ENCODE results near the gene TNIK. TPM values are rescaled to one million over a fixed set of nuclear protein-coding genes. Genes with fewer than 3 reads are reported as not detected.

TNIK gene
- total and polyA plus RNA-seq, 2 donors, result 6.5 to 9.0 TPM

DNA sequence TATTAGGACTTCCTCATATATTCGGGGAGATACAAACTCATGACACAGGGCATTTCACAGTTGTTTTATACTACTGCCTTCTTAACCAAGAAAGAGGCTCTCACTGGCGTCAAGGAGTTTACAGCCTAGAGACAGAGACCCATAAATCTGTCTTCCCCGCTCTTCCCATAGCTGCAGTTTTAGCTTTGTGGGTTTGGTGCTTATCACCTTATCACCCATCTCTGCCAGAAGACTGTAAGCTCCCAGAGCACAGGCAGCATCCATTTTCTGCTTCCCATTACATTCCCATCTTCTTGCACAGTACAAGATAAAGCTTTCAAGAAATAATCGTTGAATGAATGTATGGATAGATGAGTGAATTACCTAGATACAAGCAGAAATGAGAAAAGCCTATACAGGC lies 144.3 kb downstream of the TNIK start:
- no peaks in the 10 kb centered on the region for H3K36me3 ChIP-seq (ENCODE audit: control insufficient read depth in 2 of 2, insufficient read depth in 2 of 2, low read length in 1 of 2)
- H3K4me1 ChIP-seq (ENCODE audit: control insufficient read depth in 2 of 2, insufficient read depth in 2 of 2, low read length in 2 of 2), result peaks cover 2 to 4% of the 10 kb centered on the region in 2 donors
- no peak overlapping the region for H3K4me3 ChIP-seq (ENCODE audit: low read length in 2 of 2)
- no peak overlapping the region for H3K27ac ChIP-seq (ENCODE audit: low read depth in 1 of 2, low read length in 1 of 2)
- WGBS, result 87% methylated on average over 4 of the region's 4 CpGs
- DNase-seq (ENCODE audit: low read depth in 6 of 9, low spot score in 9 of 9), result no peak
- no peaks in the 10 kb centered on the region for H3K27me3 ChIP-seq (ENCODE audit: control insufficient read depth in 2 of 2, insufficient read depth in 1 of 2, low read length in 1 of 2)
- H3K9me3 ChIP-seq (ENCODE audit: control insufficient read depth in 2 of 2, insufficient read depth in 1 of 2, low read length in 1 of 2), result no peaks in the 10 kb centered on the region

DNA sequence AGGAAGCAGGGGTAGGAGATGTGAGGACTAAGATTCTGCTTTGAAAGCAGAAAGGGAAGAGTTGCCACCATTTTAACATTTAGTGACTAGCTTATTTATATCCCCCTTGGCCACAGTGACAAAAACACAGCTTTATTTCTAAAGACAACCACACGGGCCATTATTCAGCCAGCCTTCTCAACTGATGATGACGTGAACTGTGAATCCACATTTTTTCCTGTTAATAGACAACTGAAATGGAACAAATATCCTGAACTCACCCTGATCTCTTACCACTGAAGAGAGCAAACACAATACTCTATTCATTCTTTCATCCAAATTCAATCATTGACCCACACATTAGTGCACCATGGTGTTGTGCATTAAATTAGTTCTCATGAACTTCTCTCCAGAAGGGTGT lies 145.1 kb downstream of the TNIK start:
- Histone ChIP-seq H3K4me3 (ENCODE audit: low read length in 2 of 2) (no peak overlapping the region), H3K27ac (ENCODE audit: low read depth in 1 of 2, low read length in 1 of 2) (no peak overlapping the region), H3K27me3 (ENCODE audit: control insufficient read depth in 2 of 2, insufficient read depth in 1 of 2, low read length in 1 of 2) (no peaks in the 10 kb centered on the region), H3K9me3 (ENCODE audit: control insufficient read depth in 2 of 2, insufficient read depth in 1 of 2, low read length in 1 of 2) (no peaks in the 10 kb centered on the region), H3K36me3 (ENCODE audit: control insufficient read depth in 2 of 2, insufficient read depth in 2 of 2, low read length in 1 of 2) (no peaks in the 10 kb centered on the region), H3K4me1 (ENCODE audit: control insufficient read depth in 2 of 2, insufficient read depth in 2 of 2, low read length in 2 of 2) (peaks cover 2 to 4% of the 10 kb centered on the region in 2 donors)
- no peak for DNase-seq (ENCODE audit: low read depth in 6 of 9, low spot score in 9 of 9)
- 98% methylated on average over 2 of the region's 2 CpGs for WGBS

DNA sequence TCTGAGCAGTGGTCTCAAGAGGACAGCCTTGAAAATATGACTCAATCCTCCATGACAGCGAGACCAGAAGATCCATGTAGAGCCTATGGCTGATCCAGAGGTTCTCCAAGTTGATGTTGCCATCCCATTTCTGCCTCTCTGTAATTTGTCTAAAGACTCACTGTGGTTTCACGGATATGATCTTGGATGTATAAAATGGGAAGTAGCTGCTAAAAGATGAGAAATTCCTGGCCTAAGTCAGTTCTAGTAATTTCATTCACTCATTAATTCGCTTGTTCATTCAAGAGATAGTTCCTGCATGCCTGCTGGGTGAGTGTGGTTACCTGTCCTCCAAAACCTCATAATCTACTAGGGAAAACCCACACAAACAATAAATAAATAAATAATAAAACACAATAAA lies 145.9 kb downstream of the TNIK start:
- no peaks in the 10 kb centered on the region for H3K27me3 ChIP-seq (ENCODE audit: control insufficient read depth in 2 of 2, insufficient read depth in 1 of 2, low read length in 1 of 2)
- peaks cover 2 to 4% of the 10 kb centered on the region in 2 donors for H3K4me1 ChIP-seq (ENCODE audit: control insufficient read depth in 2 of 2, insufficient read depth in 2 of 2, low read length in 2 of 2)
- no peaks in the 10 kb centered on the region for H3K36me3 ChIP-seq (ENCODE audit: control insufficient read depth in 2 of 2, insufficient read depth in 2 of 2, low read length in 1 of 2)
- H3K9me3 ChIP-seq (ENCODE audit: control insufficient read depth in 2 of 2, insufficient read depth in 1 of 2, low read length in 1 of 2), result no peaks in the 10 kb centered on the region
- 98% methylated on average over 3 of the region's 3 CpGs for WGBS
- no peak for DNase-seq (ENCODE audit: low read depth in 6 of 9, low spot score in 9 of 9)
- H3K27ac ChIP-seq (ENCODE audit: low read depth in 1 of 2, low read length in 1 of 2), result no peak overlapping the region
- H3K4me3 ChIP-seq (ENCODE audit: low read length in 2 of 2), result no peak overlapping the region

DNA sequence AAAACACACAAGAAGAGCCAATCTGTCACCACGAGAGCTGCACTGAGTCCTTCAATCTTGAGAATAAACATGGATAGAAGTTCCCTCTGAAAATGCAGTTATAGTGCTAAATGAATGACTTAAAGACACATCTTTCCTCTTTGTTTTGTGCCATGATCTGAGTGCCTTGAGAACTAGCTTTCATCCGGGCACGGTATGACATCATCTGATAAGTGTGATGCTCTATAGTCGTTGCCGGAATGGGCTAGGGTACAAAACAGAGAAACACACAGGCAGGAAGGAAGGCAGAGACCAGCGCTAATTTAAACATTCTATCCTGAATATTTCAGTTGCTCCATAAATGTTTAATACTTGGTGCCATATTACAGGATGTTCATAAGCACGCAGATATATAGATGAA lies 146.5 kb downstream of the TNIK start:
- Histone ChIP-seq H3K36me3 (ENCODE audit: control insufficient read depth in 2 of 2, insufficient read depth in 2 of 2, low read length in 1 of 2) (no peaks in the 10 kb centered on the region), H3K9me3 (ENCODE audit: control insufficient read depth in 2 of 2, insufficient read depth in 1 of 2, low read length in 1 of 2) (no peaks in the 10 kb centered on the region), H3K27me3 (ENCODE audit: control insufficient read depth in 2 of 2, insufficient read depth in 1 of 2, low read length in 1 of 2) (no peaks in the 10 kb centered on the region), H3K4me1 (ENCODE audit: control insufficient read depth in 2 of 2, insufficient read depth in 2 of 2, low read length in 2 of 2) (peaks cover 2 to 4% of the 10 kb centered on the region in 2 donors), H3K27ac (ENCODE audit: low read depth in 1 of 2, low read length in 1 of 2) (no peak overlapping the region), H3K4me3 (ENCODE audit: low read length in 2 of 2) (no peak overlapping the region)
- no peak for DNase-seq (ENCODE audit: low read depth in 6 of 9, low spot score in 9 of 9)
- WGBS, result 98% methylated on average over 7 of the region's 7 CpGs

DNA sequence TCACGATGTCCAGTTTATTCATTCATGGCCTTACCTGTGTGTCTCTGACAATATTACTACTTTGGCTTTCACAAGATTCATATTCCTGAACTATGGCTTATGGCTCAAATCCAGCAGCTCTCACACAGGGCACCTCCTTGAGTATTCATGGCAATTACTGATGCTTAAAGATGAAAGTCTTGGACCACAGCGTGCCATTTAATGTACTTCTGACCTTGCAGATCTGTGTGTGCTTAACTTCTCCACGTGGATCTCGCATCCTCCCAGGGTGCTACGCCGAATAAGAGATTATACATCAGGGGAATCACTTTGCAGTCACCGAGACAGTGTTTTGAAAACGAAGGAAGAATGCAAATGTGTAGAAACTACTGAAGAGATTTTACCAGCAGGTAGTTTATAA lies 147.5 kb downstream of the TNIK start:
- no peak for DNase-seq (ENCODE audit: low read depth in 6 of 9, low spot score in 9 of 9)
- H3K27ac ChIP-seq (ENCODE audit: low read depth in 1 of 2, low read length in 1 of 2), result no peak overlapping the region
- H3K36me3 ChIP-seq (ENCODE audit: control insufficient read depth in 2 of 2, insufficient read depth in 2 of 2, low read length in 1 of 2), result no peaks in the 10 kb centered on the region
- H3K27me3 ChIP-seq (ENCODE audit: control insufficient read depth in 2 of 2, insufficient read depth in 1 of 2, low read length in 1 of 2), result no peaks in the 10 kb centered on the region
- H3K9me3 ChIP-seq (ENCODE audit: control insufficient read depth in 2 of 2, insufficient read depth in 1 of 2, low read length in 1 of 2), result no peaks in the 10 kb centered on the region
- peaks cover 2 to 4% of the 10 kb centered on the region in 2 donors for H3K4me1 ChIP-seq (ENCODE audit: control insufficient read depth in 2 of 2, insufficient read depth in 2 of 2, low read length in 2 of 2)
- no peak overlapping the region for H3K4me3 ChIP-seq (ENCODE audit: low read length in 2 of 2)
- WGBS, result 96% methylated on average over 8 of the region's 8 CpGs

DNA sequence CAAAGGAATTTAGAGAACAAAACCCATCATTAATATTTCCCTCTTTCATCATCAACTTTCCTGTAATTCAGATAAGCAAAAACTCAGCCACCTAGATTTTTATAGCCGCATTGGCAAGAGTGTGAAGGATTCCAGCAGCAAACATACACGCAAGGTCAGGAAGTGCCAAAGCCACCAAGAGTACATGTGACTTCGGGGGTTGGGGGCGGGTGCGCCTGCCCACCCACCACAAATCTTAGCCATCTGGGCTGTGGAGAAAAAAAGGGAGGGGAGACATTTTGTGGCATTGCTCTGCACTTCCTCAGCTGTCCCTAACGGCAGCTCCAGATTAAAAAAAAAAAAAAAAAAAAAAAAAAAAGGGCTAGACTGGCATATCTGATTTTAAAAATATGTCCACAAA lies 148.4 kb downstream of the TNIK start:
- Histone ChIP-seq H3K27me3 (ENCODE audit: control insufficient read depth in 2 of 2, insufficient read depth in 1 of 2, low read length in 1 of 2) (no peaks in the 10 kb centered on the region), H3K4me3 (ENCODE audit: low read length in 2 of 2) (no peak overlapping the region), H3K36me3 (ENCODE audit: control insufficient read depth in 2 of 2, insufficient read depth in 2 of 2, low read length in 1 of 2) (no peaks in the 10 kb centered on the region), H3K27ac (ENCODE audit: low read depth in 1 of 2, low read length in 1 of 2) (no peak overlapping the region), H3K9me3 (ENCODE audit: control insufficient read depth in 2 of 2, insufficient read depth in 1 of 2, low read length in 1 of 2) (no peaks in the 10 kb centered on the region), H3K4me1 (ENCODE audit: control insufficient read depth in 2 of 2, insufficient read depth in 2 of 2, low read length in 2 of 2) (peaks cover 2 to 4% of the 10 kb centered on the region in 2 donors)
- 7% methylated on average over 6 of the region's 6 CpGs for WGBS
- DNase-seq (ENCODE audit: low read depth in 6 of 9, low spot score in 9 of 9), result peak in 3 of 9 donors; percentile 12 to 50 (median 23)

DNA sequence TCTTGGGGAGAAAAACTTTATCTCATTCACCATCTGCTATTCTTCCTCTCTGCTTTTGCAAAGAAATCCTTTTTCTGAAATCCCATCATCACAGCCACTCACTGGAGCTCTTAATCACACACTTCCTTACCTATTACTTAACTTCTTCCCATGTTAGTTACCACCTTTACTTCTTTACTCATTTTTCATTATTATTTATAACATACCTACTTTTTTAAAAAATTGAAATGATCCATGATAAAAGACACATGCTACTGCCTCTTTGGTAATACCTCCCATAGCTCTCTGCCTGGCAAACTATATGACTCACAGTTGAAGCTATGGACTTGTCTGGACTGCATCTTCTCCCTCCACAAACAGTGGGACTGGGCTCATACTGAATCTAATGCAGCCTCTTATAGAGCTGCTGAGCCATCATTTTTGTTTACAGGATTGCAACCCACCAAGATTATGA lies 150.3 kb downstream of the TNIK start:
- Histone ChIP-seq H3K27me3 (ENCODE audit: control insufficient read depth in 2 of 2, insufficient read depth in 1 of 2, low read length in 1 of 2) (no peaks in the 10 kb centered on the region), H3K4me1 (ENCODE audit: control insufficient read depth in 2 of 2, insufficient read depth in 2 of 2, low read length in 2 of 2) (peaks cover 2 to 4% of the 10 kb centered on the region in 2 donors), H3K4me3 (ENCODE audit: low read length in 2 of 2) (no peak overlapping the region), H3K36me3 (ENCODE audit: control insufficient read depth in 2 of 2, insufficient read depth in 2 of 2, low read length in 1 of 2) (no peaks in the 10 kb centered on the region), H3K9me3 (ENCODE audit: control insufficient read depth in 2 of 2, insufficient read depth in 1 of 2, low read length in 1 of 2) (no peaks in the 10 kb centered on the region), H3K27ac (ENCODE audit: low read depth in 1 of 2, low read length in 1 of 2) (no peak overlapping the region)
- DNase-seq (ENCODE audit: low read depth in 6 of 9, low spot score in 9 of 9), result no peak

DNA sequence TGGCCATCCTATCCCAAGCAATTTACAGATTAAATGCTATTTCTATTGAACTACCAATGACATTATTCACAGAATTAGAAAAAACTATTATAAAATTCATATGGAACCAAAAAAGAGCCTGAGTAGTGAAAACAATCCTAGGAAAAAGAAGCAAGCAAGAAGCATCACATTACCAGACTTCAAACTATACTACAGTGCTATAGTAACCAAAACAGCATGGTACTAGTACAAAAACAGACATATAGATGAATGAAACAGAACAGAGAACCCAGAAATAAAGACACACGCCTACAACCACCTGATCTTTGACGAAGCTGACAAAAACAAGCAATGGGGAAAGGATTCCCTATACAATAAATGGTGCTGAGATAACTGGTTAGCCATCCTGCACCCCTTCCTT lies 152.2 kb downstream of the TNIK start:
- WGBS, result 97% methylated on average over 2 of the region's 2 CpGs
- H3K9me3 ChIP-seq (ENCODE audit: control insufficient read depth in 2 of 2, insufficient read depth in 1 of 2, low read length in 1 of 2), result no peaks in the 10 kb centered on the region
- H3K27ac ChIP-seq (ENCODE audit: low read depth in 1 of 2, low read length in 1 of 2), result no peak overlapping the region
- H3K4me3 ChIP-seq (ENCODE audit: low read length in 2 of 2), result no peak overlapping the region
- H3K27me3 ChIP-seq (ENCODE audit: control insufficient read depth in 2 of 2, insufficient read depth in 1 of 2, low read length in 1 of 2), result no peaks in the 10 kb centered on the region
- H3K4me1 ChIP-seq (ENCODE audit: control insufficient read depth in 2 of 2, insufficient read depth in 2 of 2, low read length in 2 of 2), result peaks cover 2 to 4% of the 10 kb centered on the region in 2 donors
- DNase-seq (ENCODE audit: low read depth in 6 of 9, low spot score in 9 of 9), result no peak
- no peaks in the 10 kb centered on the region for H3K36me3 ChIP-seq (ENCODE audit: control insufficient read depth in 2 of 2, insufficient read depth in 2 of 2, low read length in 1 of 2)

DNA sequence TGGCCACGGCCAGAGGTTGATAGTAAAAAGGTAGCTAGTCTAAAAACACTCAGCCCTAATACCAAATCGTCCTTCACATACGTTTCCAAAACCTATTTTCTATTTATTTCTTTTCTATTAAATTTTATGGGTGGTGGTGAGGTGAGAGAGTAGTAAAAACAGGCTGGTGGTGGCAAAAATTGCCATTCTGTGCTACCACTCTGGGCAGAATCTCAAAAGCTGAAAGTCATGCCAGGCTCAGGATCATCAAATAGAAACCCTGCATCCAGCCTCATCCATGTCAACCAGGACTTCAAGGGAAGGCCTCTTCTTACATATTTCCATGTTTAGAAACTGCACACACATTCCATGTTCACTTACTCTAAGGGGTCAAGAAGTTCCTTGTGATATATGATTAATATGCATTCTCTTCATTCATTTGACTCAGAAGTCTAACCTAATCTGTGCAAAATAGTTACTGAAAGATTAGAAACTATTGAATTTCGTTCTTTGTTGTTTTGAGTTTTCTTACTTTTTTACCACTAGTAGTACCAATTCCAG lies 153.1 kb downstream of the TNIK start:
- H3K4me1 ChIP-seq (ENCODE audit: control insufficient read depth in 2 of 2, insufficient read depth in 2 of 2, low read length in 2 of 2), result peaks cover 2 to 4% of the 10 kb centered on the region in 2 donors
- DNase-seq (ENCODE audit: low read depth in 6 of 9, low spot score in 9 of 9), result no peak
- no peak overlapping the region for H3K4me3 ChIP-seq (ENCODE audit: low read length in 2 of 2)
- H3K36me3 ChIP-seq (ENCODE audit: control insufficient read depth in 2 of 2, insufficient read depth in 2 of 2, low read length in 1 of 2), result no peaks in the 10 kb centered on the region
- no peak overlapping the region for H3K27ac ChIP-seq (ENCODE audit: low read depth in 1 of 2, low read length in 1 of 2)
- no peaks in the 10 kb centered on the region for H3K9me3 ChIP-seq (ENCODE audit: control insufficient read depth in 2 of 2, insufficient read depth in 1 of 2, low read length in 1 of 2)
- whole genome bisulfite sequencing, result 97% methylated on average over 4 of the region's 4 CpGs
- H3K27me3 ChIP-seq (ENCODE audit: control insufficient read depth in 2 of 2, insufficient read depth in 1 of 2, low read length in 1 of 2), result no peaks in the 10 kb centered on the region

DNA sequence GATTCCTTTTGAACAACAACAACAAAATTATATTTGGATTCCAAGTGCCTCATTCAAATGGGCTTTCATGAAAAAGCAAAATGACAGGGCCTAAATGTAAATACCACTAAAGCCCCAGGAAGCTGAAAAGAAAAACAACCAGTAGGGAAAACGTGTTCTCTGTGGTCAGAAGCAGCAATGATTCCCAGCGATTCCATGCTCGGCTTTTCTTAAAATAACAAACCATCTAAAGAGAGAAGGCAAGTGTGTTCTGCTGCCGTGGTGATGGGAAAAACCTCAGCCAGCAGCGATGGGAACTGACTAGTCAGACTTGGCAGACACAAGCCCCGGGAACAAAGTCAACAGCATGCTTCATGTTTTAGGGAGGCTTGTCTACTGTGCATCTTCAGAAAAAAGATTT lies 153.6 kb downstream of the TNIK start:
- Histone ChIP-seq H3K27me3 (ENCODE audit: control insufficient read depth in 2 of 2, insufficient read depth in 1 of 2, low read length in 1 of 2) (no peaks in the 10 kb centered on the region), H3K36me3 (ENCODE audit: control insufficient read depth in 2 of 2, insufficient read depth in 2 of 2, low read length in 1 of 2) (no peaks in the 10 kb centered on the region), H3K9me3 (ENCODE audit: control insufficient read depth in 2 of 2, insufficient read depth in 1 of 2, low read length in 1 of 2) (no peaks in the 10 kb centered on the region), H3K4me3 (ENCODE audit: low read length in 2 of 2) (no peak overlapping the region), H3K4me1 (ENCODE audit: control insufficient read depth in 2 of 2, insufficient read depth in 2 of 2, low read length in 2 of 2) (peaks cover 0 to under 1% of the 10 kb centered on the region in 2 donors), H3K27ac (ENCODE audit: low read depth in 1 of 2, low read length in 1 of 2) (no peak overlapping the region)
- 88% methylated on average over 6 of the region's 6 CpGs for WGBS
- DNase-seq (ENCODE audit: low read depth in 6 of 9, low spot score in 9 of 9), result no peak
